Adrenal gland (tissue), 5 donors: ENCODE results near the gene C6orf47.
A peak's percentile ranks its signal among the peaks of the same experiment; 100 is the strongest.

Source experiments
- POLR2A ChIP-seq, 2 donors: fragments of 450-650 bp; IDR thresholded peaks; one replicate each; pipeline ENCODE4 v1.6.1; 2017; ENCODE audit warnings: antibody characterized with exemption in 2 of 2, mild to moderate bottlenecking in 2 of 2, moderate library complexity in 1 of 2
- TF ChIP-seq, protein P1 (sequence below), 6 experiments: fragments of 450-650 bp in 4 of 6; fragments of 200-600 bp in 2 of 6; sonication (generic) in 1 of 6; IDR thresholded peaks; 1 replicate in 5 of 6; 2 replicates in 1 of 6; pipeline versions ENCODE4 v1.5.1 to v1.8.0; 2016 to 2021; ENCODE audit warnings: antibody characterized with exemption in 6 of 6, mild to moderate bottlenecking in 2 of 6, moderate library complexity in 1 of 6
- donor health status: DM: no; HTN: no; CAD: no.

- TF ChIP-seq, protein P1, sequence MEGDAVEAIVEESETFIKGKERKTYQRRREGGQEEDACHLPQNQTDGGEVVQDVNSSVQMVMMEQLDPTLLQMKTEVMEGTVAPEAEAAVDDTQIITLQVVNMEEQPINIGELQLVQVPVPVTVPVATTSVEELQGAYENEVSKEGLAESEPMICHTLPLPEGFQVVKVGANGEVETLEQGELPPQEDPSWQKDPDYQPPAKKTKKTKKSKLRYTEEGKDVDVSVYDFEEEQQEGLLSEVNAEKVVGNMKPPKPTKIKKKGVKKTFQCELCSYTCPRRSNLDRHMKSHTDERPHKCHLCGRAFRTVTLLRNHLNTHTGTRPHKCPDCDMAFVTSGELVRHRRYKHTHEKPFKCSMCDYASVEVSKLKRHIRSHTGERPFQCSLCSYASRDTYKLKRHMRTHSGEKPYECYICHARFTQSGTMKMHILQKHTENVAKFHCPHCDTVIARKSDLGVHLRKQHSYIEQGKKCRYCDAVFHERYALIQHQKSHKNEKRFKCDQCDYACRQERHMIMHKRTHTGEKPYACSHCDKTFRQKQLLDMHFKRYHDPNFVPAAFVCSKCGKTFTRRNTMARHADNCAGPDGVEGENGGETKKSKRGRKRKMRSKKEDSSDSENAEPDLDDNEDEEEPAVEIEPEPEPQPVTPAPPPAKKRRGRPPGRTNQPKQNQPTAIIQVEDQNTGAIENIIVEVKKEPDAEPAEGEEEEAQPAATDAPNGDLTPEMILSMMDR (IDR thresholded peaks at IDR 0.05), result peak in 1 of 6 experiments; percentile 24
- no peak for TF ChIP-seq POLR2A (IDR thresholded peaks at IDR 0.05)
These were observed 28.9 kb upstream of the C6orf47 start for GRCh38 chr6:31689249-31690110.
